Brain pericyte (primary cell): ENCODE measurements around the gene HSFX4.
"Not testable (repeated sequence)": the region's sequence is repeated elsewhere in the genome, so short reads cannot be mapped to it uniquely, and the experiment has no call there.

Source experiments
- DNase-seq: peaks from one replicate; pipeline ENCODE4 v3.0.0-alpha.2; 2012; ENCODE audit warnings: low read depth, low spot score

The HSFX4 gene

GRCh38 chrX:149929400-149929799 is at the start of gene HSFX4:
Gene HSFX4 (plus strand): TSS chrX:149929573. CDS start chrX:149929645, 72 bp downstream.
- DNase-seq = not testable (repeated sequence)

- DNase-seq = no peak
Observed at GRCh38 chrX:149881081-149881711, 48.2 kb upstream of the HSFX4 start, which contains the start of gene MAGEA8. Gene MAGEA8 (plus strand): TSS chrX:149881183. CDS start chrX:149884273, 3,090 bp downstream.

DNA sequence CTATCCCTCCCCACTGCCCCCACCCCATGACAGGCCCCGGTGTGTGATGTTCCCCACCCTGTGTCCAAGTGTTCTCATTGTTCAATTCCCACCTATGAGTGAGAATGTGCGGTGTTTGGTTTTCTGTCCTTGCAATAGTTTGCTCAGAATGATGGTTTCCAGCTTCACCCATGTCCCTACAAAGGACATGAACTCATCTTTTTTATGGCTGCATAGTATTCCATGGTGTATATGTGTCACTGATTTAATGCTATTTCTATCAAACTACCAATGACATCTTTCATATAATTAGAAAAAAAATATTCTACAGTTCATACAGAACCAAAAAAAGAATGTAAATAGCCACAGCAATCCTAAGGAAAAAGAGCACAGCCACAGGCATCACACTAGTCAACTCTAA is 38.5 kb upstream of the HSFX4 start:
- DNase-seq = not testable (repeated sequence)

DNA sequence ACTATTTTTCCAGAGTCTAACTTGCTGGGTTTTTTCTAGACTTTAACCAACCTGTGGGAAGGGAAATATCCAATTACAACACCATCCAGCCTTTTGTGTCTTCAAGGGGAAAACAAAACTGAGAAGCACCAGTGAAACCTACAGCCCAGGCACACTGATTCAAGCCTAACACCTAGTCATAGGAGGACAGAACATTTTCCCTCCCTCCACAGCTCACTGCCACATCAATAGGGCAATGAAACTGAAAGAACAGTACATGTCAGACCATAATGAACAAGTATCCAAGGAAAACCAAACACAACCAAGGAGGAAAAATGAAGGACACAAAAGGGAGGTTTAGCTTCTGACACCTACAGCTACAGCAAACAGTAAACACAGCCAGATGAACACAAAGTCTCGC is 30.8 kb upstream of the HSFX4 start:
- no peak for DNase-seq

GRCh38 chrX:149903889-149904748 is 25.3 kb upstream of the HSFX4 start:
- DNase-seq = no peak

- DNase-seq = no peak
Observed at GRCh38 chrX:149908308-149908707, 21.1 kb upstream of the HSFX4 start.

GRCh38 chrX:149908727-149909126 is 20.6 kb upstream of the HSFX4 start:
- no peak for DNase-seq

GRCh38 chrX:149909324-149910177 is 19.8 kb upstream of the HSFX4 start:
- DNase-seq = no peak

DNA sequence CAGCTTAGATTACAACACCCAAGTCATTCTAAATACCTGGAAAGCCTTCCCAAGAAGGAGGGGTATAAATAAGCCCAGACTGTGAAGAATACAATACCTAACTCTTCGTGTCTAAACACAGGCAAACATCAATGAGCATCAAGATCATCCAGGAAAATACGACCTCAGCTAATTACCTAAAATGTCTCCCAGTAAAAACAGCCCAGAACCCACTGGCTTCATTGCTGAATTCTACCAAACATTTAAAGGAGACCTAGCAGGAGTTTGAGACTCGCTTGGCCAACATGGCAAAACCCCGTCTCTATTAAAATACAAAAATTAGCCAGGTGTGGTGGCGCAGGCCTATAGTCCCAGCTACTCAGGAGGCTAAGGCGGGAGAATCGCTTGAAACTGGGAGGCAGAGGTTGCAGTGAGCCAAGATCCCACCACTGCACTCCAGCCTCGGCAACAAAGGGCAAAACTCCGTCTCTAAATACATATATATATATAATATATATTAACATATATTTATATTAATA is 19.1 kb upstream of the HSFX4 start:
- DNase-seq = no peak

DNA sequence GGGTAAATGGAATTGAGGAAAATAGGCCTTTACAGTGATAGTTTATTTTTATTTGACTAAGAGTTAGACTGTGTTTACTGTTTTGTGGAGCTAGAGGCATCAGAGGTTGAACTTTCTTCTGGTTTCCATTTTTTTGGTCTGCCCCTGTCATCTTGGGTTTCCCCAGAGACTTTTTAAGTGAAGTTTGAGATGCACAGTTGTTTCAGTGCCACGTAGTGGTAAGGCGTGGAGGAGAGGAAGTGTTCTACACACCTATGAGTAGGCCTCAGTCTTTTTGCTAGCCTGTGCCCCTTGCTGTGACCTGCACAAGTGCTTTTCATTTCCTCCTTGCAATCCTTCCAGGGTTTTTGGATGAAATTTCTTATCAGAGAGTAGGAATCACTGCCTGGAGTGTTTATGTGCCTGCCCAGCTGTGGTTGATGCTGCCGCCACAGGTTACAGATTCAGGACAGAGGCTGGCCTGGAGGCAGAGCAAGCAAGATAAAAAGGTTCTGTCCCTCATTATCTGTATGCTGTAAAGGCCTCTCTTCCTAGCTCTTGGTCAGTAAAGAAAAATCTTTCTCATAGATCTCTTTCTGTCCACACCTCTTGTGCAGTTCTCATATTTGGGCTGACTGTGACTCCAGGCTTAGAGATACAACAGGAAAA is 12.5 kb upstream of the HSFX4 start:
- no peak for DNase-seq

DNA sequence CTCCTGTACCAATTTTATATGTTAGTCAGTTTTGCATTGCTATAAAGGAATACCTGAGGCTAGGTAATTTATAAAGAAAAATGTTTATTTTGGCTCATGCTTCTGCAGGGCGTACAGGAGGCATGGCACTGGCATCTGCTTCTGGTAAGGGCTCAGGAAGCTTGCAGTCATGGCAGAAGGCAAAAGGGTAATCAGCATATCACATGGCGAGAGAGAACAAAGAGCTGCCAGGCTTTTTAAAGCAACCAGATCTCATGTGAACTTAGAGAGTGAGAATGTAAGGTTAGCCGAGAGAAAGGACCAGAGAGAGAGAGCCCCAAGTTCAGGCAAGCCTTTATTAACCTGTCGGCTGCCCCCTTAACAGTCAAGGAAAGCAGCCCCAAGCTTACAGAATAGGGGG is 5.5 kb upstream of the HSFX4 start:
- not testable (repeated sequence) for DNase-seq

DNA sequence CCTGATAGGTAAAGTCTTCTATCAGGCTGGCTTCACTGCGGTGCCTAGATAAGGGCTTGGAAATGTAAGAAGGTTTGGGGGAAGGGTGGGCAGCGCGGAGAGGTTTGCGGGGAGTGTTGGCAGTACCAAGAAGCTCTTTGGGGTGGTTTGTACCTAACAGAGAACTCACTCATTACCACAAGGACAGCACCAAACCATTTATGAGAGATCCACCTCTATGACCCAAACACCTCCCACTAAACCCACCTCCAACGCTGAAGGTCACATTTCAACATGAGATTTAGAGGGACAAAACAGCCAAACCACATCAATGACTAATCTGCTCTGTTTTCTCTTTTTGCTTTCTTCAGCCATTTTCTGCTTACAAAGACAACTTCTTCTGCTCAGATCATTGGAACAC is 4.9 kb upstream of the HSFX4 start:
- DNase-seq = not testable (repeated sequence)

DNA sequence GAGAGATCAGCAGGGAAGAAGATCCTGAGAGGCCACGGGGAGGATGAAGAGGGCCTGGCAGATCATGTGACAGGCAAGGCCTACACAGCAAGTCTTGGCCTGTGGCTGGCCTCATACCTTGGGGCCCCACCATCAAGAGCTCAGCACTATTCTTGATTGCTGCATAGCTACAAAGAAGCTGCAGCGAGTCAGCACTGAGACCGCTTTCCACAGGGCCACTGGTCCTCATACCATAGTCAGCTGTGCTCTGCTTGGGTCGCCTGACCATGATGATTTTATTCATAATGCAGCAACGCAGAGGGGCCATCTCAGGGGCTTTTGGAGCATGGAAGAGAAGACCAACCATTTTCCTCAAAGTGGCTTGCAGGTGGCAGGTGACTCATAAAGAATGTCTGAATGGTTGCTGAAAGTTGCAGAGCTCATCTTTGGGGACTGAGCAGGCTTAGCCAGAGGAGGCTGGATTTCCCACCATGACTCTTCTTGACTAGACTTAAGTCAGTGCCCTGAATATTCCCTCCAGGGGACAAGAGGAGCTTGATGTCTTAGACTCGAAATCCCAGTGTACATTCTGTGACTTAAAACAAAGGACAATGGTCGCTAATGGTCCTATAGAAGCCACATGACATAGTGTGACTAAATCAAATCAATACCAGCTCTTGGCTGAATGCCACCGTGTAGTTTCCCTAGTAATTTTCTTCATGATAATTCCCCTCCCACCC is 2.0 kb upstream of the HSFX4 start:
- DNase-seq = not testable (repeated sequence)

- not testable (repeated sequence) for DNase-seq
Observed at GRCh38 chrX:149927964-149928258, 1.5 kb upstream of the HSFX4 start.

- not testable (repeated sequence) for DNase-seq
Observed at GRCh38 chrX:149928635-149929034, 738 bp upstream of the HSFX4 start.

DNA sequence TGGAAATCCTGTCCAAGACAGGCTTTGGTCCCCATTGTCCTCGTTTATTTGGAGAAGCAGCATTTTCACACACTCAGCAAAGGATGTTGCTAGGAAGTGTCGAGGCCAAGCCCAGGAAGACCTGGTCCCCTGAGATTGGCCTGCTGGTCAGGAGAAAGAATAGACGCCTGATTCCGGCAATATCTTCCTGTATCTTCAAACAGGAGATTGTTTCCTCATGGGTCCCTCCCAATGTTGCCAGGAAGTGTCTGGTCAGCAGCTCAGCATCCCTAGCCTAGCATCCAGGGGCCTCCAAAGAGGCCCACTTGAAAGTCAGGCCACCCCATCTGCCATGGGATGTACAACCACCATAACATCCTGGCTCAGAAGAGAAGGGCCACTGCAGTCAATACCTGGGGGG is 2.0 kb downstream of the HSFX4 start:
- not testable (repeated sequence) for DNase-seq

GRCh38 chrX:149932150-149932549 is 2.8 kb downstream of the HSFX4 start:
- DNase-seq = not testable (repeated sequence)

- not testable (repeated sequence) for DNase-seq
Observed at GRCh38 chrX:149932970-149933369, 3.6 kb downstream of the HSFX4 start.

- DNase-seq = not testable (repeated sequence)
Observed at GRCh38 chrX:149933547-149933946, 4.2 kb downstream of the HSFX4 start.

GRCh38 chrX:149937328-149937727 is 8.0 kb downstream of the HSFX4 start:
- DNase-seq = not testable (repeated sequence)
